Activated naive CD8-positive, alpha-beta T cell treated with anti-CD3 and anti-CD28 coated beads for 36 hours (primary cell): ENCODE data around the gene RMP24.

Experiments
- DNase-seq: peaks from one replicate; pipeline ENCODE4 v3.0.0; 2021
- H3K27ac Mint-ChIP-seq: one replicate; pipeline ENCODE4 v1.8.0; 2022; ENCODE audit warnings: mild to moderate bottlenecking, moderate library complexity, mixed read lengths
- H3K27me3 Mint-ChIP-seq: one replicate; pipeline ENCODE4 v1.8.0; 2022; ENCODE audit warnings: mild to moderate bottlenecking, mixed read lengths
- H3K36me3 Mint-ChIP-seq: one replicate; pipeline ENCODE4 v1.8.0; 2021; ENCODE audit warnings: mild to moderate bottlenecking, mixed read lengths
- H3K4me1 Mint-ChIP-seq: one replicate; pipeline ENCODE4 v1.8.0; 2021; ENCODE audit warnings: mixed read lengths
- H3K4me3 Mint-ChIP-seq: one replicate; pipeline ENCODE4 v1.8.0; 2022; ENCODE audit warnings: mild to moderate bottlenecking, moderate library complexity, mixed read lengths
- H3K9me3 Mint-ChIP-seq: one replicate; pipeline ENCODE4 v1.8.0; 2022; ENCODE audit warnings: mixed read lengths

Gene RMP24

GRCh38 chr18:35972197-35973000 lies at the start of gene RMP24:
TSS of gene RMP24 (plus strand) at chr18:35972679.
- peak within 1 kb of the TSS; percentile 95 for H3K27ac Mint-ChIP-seq
- peaks cover 41% of the 10 kb centered on the region for H3K4me1 Mint-ChIP-seq
- H3K4me3 Mint-ChIP-seq, result peak within 1 kb of the TSS; percentile 96
- H3K27me3 Mint-ChIP-seq, result no peaks in the 10 kb centered on the region
- DNase-seq, result peak; percentile 91
- H3K36me3 Mint-ChIP-seq, result peaks cover 34% of the 10 kb centered on the region
- no peaks in the 10 kb centered on the region for H3K9me3 Mint-ChIP-seq

- no peak overlapping the region for H3K27ac Mint-ChIP-seq
- peaks cover 14% of the 10 kb centered on the region for H3K27me3 Mint-ChIP-seq
- H3K9me3 Mint-ChIP-seq, result no peaks in the 10 kb centered on the region
- DNase-seq, result no peak
- H3K4me1 Mint-ChIP-seq, result no peaks in the 10 kb centered on the region
- no peak overlapping the region for H3K4me3 Mint-ChIP-seq
- H3K36me3 Mint-ChIP-seq, result no peaks in the 10 kb centered on the region
Measured at GRCh38 chr18:35923939-35924684, 48.4 kb upstream of the RMP24 start.

- no peak for DNase-seq
- Mint-ChIP-seq H3K27me3 (peaks cover 14% of the 10 kb centered on the region), H3K4me3 (no peak overlapping the region), H3K4me1 (no peaks in the 10 kb centered on the region), H3K9me3 (peaks cover 4% of the 10 kb centered on the region), H3K27ac (no peak overlapping the region), H3K36me3 (no peaks in the 10 kb centered on the region)
Measured at GRCh38 chr18:35926884-35927283, 45.6 kb upstream of the RMP24 start.

- H3K4me1 Mint-ChIP-seq, result no peaks in the 10 kb centered on the region
- H3K36me3 Mint-ChIP-seq, result no peaks in the 10 kb centered on the region
- H3K27ac Mint-ChIP-seq, result no peak overlapping the region
- no peak for DNase-seq
- H3K4me3 Mint-ChIP-seq, result no peak overlapping the region
- H3K27me3 Mint-ChIP-seq, result peaks cover 14% of the 10 kb centered on the region
- peaks cover 4% of the 10 kb centered on the region for H3K9me3 Mint-ChIP-seq
Measured at GRCh38 chr18:35927430-35927829, 45.0 kb upstream of the RMP24 start.

GRCh38 chr18:35933982-35934381 lies 38.5 kb upstream of the RMP24 start:
- H3K27me3 Mint-ChIP-seq, result peaks cover 4% of the 10 kb centered on the region
- H3K27ac Mint-ChIP-seq, result no peak overlapping the region
- no peak for DNase-seq
- H3K4me1 Mint-ChIP-seq, result no peaks in the 10 kb centered on the region
- H3K4me3 Mint-ChIP-seq, result no peak overlapping the region
- H3K36me3 Mint-ChIP-seq, result no peaks in the 10 kb centered on the region
- peaks cover 4% of the 10 kb centered on the region for H3K9me3 Mint-ChIP-seq

- no peak for DNase-seq
- Mint-ChIP-seq H3K36me3 (no peaks in the 10 kb centered on the region), H3K27me3 (peaks cover 13% of the 10 kb centered on the region), H3K4me3 (no peak overlapping the region), H3K27ac (no peak overlapping the region), H3K4me1 (no peaks in the 10 kb centered on the region), H3K9me3 (peaks cover 4% of the 10 kb centered on the region)
Measured at GRCh38 chr18:35934891-35935290, 37.6 kb upstream of the RMP24 start.

GRCh38 chr18:35935805-35936204 lies 36.7 kb upstream of the RMP24 start:
- no peaks in the 10 kb centered on the region for H3K9me3 Mint-ChIP-seq
- H3K4me3 Mint-ChIP-seq, result no peak overlapping the region
- H3K27ac Mint-ChIP-seq, result no peak overlapping the region
- no peak for DNase-seq
- H3K27me3 Mint-ChIP-seq, result peaks cover 14% of the 10 kb centered on the region
- H3K4me1 Mint-ChIP-seq, result no peaks in the 10 kb centered on the region
- H3K36me3 Mint-ChIP-seq, result no peaks in the 10 kb centered on the region

GRCh38 chr18:35936951-35937350 lies 35.5 kb upstream of the RMP24 start:
- no peak overlapping the region for H3K4me3 Mint-ChIP-seq

GRCh38 chr18:35938158-35938557 lies 34.3 kb upstream of the RMP24 start:
- H3K4me1 Mint-ChIP-seq, result no peaks in the 10 kb centered on the region
- H3K9me3 Mint-ChIP-seq, result no peaks in the 10 kb centered on the region
- no peak for DNase-seq
- H3K4me3 Mint-ChIP-seq, result no peak overlapping the region
- peaks cover 14% of the 10 kb centered on the region for H3K27me3 Mint-ChIP-seq
- no peaks in the 10 kb centered on the region for H3K36me3 Mint-ChIP-seq
- no peak overlapping the region for H3K27ac Mint-ChIP-seq

More at GRCh38 chr18:35936951-35937350, 35.5 kb upstream of the RMP24 start:
- Mint-ChIP-seq H3K4me1 (no peaks in the 10 kb centered on the region), H3K36me3 (no peaks in the 10 kb centered on the region), H3K9me3 (no peaks in the 10 kb centered on the region), H3K27ac (no peak overlapping the region), H3K27me3 (peaks cover 14% of the 10 kb centered on the region)
- DNase-seq, result no peak

GRCh38 chr18:35938562-35938961 lies 33.9 kb upstream of the RMP24 start:
- Mint-ChIP-seq H3K36me3 (no peaks in the 10 kb centered on the region), H3K4me1 (no peaks in the 10 kb centered on the region), H3K27ac (no peak overlapping the region), H3K27me3 (peaks cover 14% of the 10 kb centered on the region), H3K9me3 (no peaks in the 10 kb centered on the region), H3K4me3 (no peak overlapping the region)
- DNase-seq, result no peak

GRCh38 chr18:35939138-35939537 lies 33.3 kb upstream of the RMP24 start:
- H3K9me3 Mint-ChIP-seq, result no peaks in the 10 kb centered on the region
- no peaks in the 10 kb centered on the region for H3K36me3 Mint-ChIP-seq
- peaks cover 14% of the 10 kb centered on the region for H3K27me3 Mint-ChIP-seq
- no peaks in the 10 kb centered on the region for H3K4me1 Mint-ChIP-seq
- H3K27ac Mint-ChIP-seq, result no peak overlapping the region
- no peak for DNase-seq
- H3K4me3 Mint-ChIP-seq, result no peak overlapping the region

- Mint-ChIP-seq H3K4me1 (no peaks in the 10 kb centered on the region), H3K4me3 (no peak overlapping the region), H3K27me3 (peaks cover 10% of the 10 kb centered on the region), H3K36me3 (no peaks in the 10 kb centered on the region), H3K27ac (no peak overlapping the region), H3K9me3 (no peaks in the 10 kb centered on the region)
- no peak for DNase-seq
Measured at GRCh38 chr18:35941299-35941698, 31.2 kb upstream of the RMP24 start.

GRCh38 chr18:35942133-35942532 lies 30.3 kb upstream of the RMP24 start:
- Mint-ChIP-seq H3K27ac (no peak overlapping the region), H3K27me3 (peaks cover 10% of the 10 kb centered on the region), H3K9me3 (no peaks in the 10 kb centered on the region), H3K4me3 (no peak overlapping the region), H3K36me3 (no peaks in the 10 kb centered on the region), H3K4me1 (no peaks in the 10 kb centered on the region)
- DNase-seq, result no peak

GRCh38 chr18:35942661-35943060 lies 29.8 kb upstream of the RMP24 start:
- no peak overlapping the region for H3K27ac Mint-ChIP-seq
- no peak for DNase-seq
- no peaks in the 10 kb centered on the region for H3K4me1 Mint-ChIP-seq
- H3K27me3 Mint-ChIP-seq, result peaks cover 10% of the 10 kb centered on the region
- H3K36me3 Mint-ChIP-seq, result no peaks in the 10 kb centered on the region
- H3K4me3 Mint-ChIP-seq, result no peak overlapping the region
- no peaks in the 10 kb centered on the region for H3K9me3 Mint-ChIP-seq

- no peak overlapping the region for H3K4me3 Mint-ChIP-seq
- H3K27ac Mint-ChIP-seq, result no peak overlapping the region
- no peaks in the 10 kb centered on the region for H3K36me3 Mint-ChIP-seq
- no peaks in the 10 kb centered on the region for H3K9me3 Mint-ChIP-seq
- DNase-seq, result no peak
- H3K4me1 Mint-ChIP-seq, result peaks cover 6% of the 10 kb centered on the region
- peaks cover 22% of the 10 kb centered on the region for H3K27me3 Mint-ChIP-seq
Measured at GRCh38 chr18:35948080-35948479, 24.4 kb upstream of the RMP24 start.

- Mint-ChIP-seq H3K9me3 (no peaks in the 10 kb centered on the region), H3K4me1 (peaks cover 6% of the 10 kb centered on the region), H3K4me3 (no peak overlapping the region), H3K27me3 (peaks cover 23% of the 10 kb centered on the region), H3K27ac (no peak overlapping the region), H3K36me3 (no peaks in the 10 kb centered on the region)
- DNase-seq, result no peak
Measured at GRCh38 chr18:35949090-35949489, 23.4 kb upstream of the RMP24 start.
